IPS-20b (cell line): ENCODE data around the gene BRD8.
"Not testable (repeated sequence)": the region's sequence is repeated elsewhere in the genome, so short reads cannot be mapped to it uniquely, and the experiment has no call there.

Experiments
- H3K27ac ChIP-seq: one replicate; pipeline ENCODE4 v1.5.1; 2013; ENCODE audit warnings: low read length
- H3K27me3 ChIP-seq: 2 replicates; pipeline ENCODE4 v1.6.1; 2013; ENCODE audit warnings: mild to moderate bottlenecking, low read length, inconsistent platforms; ENCODE audit not compliant: insufficient read depth
- H3K36me3 ChIP-seq: 2 replicates; pipeline ENCODE4 v1.6.1; 2013; ENCODE audit warnings: low read depth, mild to moderate bottlenecking, inconsistent platforms, low read length, moderate library complexity; ENCODE audit not compliant: insufficient read depth
- H3K4me1 ChIP-seq: 2 replicates; pipeline ENCODE4 v1.6.1; 2013; ENCODE audit warnings: mild to moderate bottlenecking, control low read depth, inconsistent platforms, low read length, moderate library complexity; ENCODE audit not compliant: insufficient read depth
- H3K4me3 ChIP-seq: 2 replicates; pipeline ENCODE4 v1.5.1; 2013; ENCODE audit warnings: mild to moderate bottlenecking, low read length, inconsistent platforms
- H3K9ac ChIP-seq: 2 replicates; pipeline ENCODE4 v1.6.1; 2013; ENCODE audit warnings: low read depth, mild to moderate bottlenecking, inconsistent platforms, low read length, moderate library complexity
- H3K9me3 ChIP-seq: 2 replicates; pipeline ENCODE4 v1.6.1; 2013; ENCODE audit warnings: mild to moderate bottlenecking, low read depth, low read length, inconsistent platforms; ENCODE audit not compliant: insufficient read depth

The BRD8 gene

GRCh38 chr5:138178516-138179276 lies at the start of gene BRD8, which contains the start of gene KIF20A:
TSS of gene BRD8 (minus strand) at chr5:138178630. CDS start at chr5:138178614, 16 bp downstream.
TSS of gene KIF20A (plus strand) at chr5:138179112. CDS start at chr5:138179681, 569 bp downstream.
- Histone ChIP-seq H3K27ac (peak within 1 kb of the TSS; percentile 89), H3K27me3 (no peaks in the 10 kb centered on the region), H3K9ac (peak within 1 kb of the TSS; percentile 99), H3K4me1 (no peaks in the 10 kb centered on the region), H3K4me3 (peak within 1 kb of the TSS; percentile 100), H3K9me3 (no peaks in the 10 kb centered on the region), H3K36me3 (peaks cover 58% of the 10 kb centered on the region)

GRCh38 chr5:138226910-138227309 lies 48.5 kb upstream of the BRD8 start:
- H3K36me3 ChIP-seq, result no peaks in the 10 kb centered on the region
- no peaks in the 10 kb centered on the region for H3K4me1 ChIP-seq
- no peak overlapping the region for H3K4me3 ChIP-seq
- peaks cover 8% of the 10 kb centered on the region for H3K9me3 ChIP-seq
- no peak overlapping the region for H3K9ac ChIP-seq
- H3K27me3 ChIP-seq, result no peaks in the 10 kb centered on the region
- H3K27ac ChIP-seq, result no peak overlapping the region

- Histone ChIP-seq H3K4me1 (no peaks in the 10 kb centered on the region), H3K9me3 (peaks cover 8% of the 10 kb centered on the region), H3K36me3 (no peaks in the 10 kb centered on the region), H3K27me3 (no peaks in the 10 kb centered on the region), H3K27ac (no peak overlapping the region), H3K9ac (no peak overlapping the region), H3K4me3 (no peak overlapping the region)
These were observed 46.3 kb upstream of the BRD8 start for GRCh38 chr5:138224712-138225111.

- H3K27me3 ChIP-seq, result no peaks in the 10 kb centered on the region
- no peaks in the 10 kb centered on the region for H3K4me1 ChIP-seq
- no peak overlapping the region for H3K4me3 ChIP-seq
- no peak overlapping the region for H3K27ac ChIP-seq
- peaks cover 12% of the 10 kb centered on the region for H3K9me3 ChIP-seq
- H3K36me3 ChIP-seq, result no peaks in the 10 kb centered on the region
- H3K9ac ChIP-seq, result no peak overlapping the region
These were observed 45.1 kb upstream of the BRD8 start for GRCh38 chr5:138223532-138223931.

GRCh38 chr5:138216799-138217198 lies 38.4 kb upstream of the BRD8 start:
- H3K36me3 ChIP-seq, result no peaks in the 10 kb centered on the region
- 0 out of 2 replicates have a peak, but pooled peaks cover 5% of the 10 kb centered on the region for H3K9me3 ChIP-seq
- H3K4me3 ChIP-seq, result no peak overlapping the region
- no peak overlapping the region for H3K27ac ChIP-seq
- no peaks in the 10 kb centered on the region for H3K27me3 ChIP-seq
- no peaks in the 10 kb centered on the region for H3K4me1 ChIP-seq
- H3K9ac ChIP-seq, result no peak overlapping the region

- H3K4me3 ChIP-seq, result peak within 1 kb of the TSS; percentile 97
- no peaks in the 10 kb centered on the region for H3K27me3 ChIP-seq
- peak within 1 kb of the TSS; percentile 51 for H3K27ac ChIP-seq
- H3K36me3 ChIP-seq, result peaks cover 21% of the 10 kb centered on the region
- H3K9me3 ChIP-seq, result no peaks in the 10 kb centered on the region
- H3K4me1 ChIP-seq, result no peaks in the 10 kb centered on the region
- H3K9ac ChIP-seq, result peak within 1 kb of the TSS; percentile 96
These were observed 35.0 kb upstream of the BRD8 start, which contains the start of gene CDC23 for GRCh38 chr5:138213161-138214029. TSS of gene CDC23 (minus strand) at chr5:138213323. CDS start at chr5:138213312, 11 bp downstream.

- Histone ChIP-seq H3K4me1 (no peaks in the 10 kb centered on the region), H3K9me3 (no peaks in the 10 kb centered on the region), H3K27me3 (no peaks in the 10 kb centered on the region)
These were observed 34.4 kb upstream of the BRD8 start for GRCh38 chr5:138212828-138213160.

GRCh38 chr5:138210985-138211384 lies 32.6 kb upstream of the BRD8 start:
- H3K27ac ChIP-seq, result no peak overlapping the region
- no peaks in the 10 kb centered on the region for H3K27me3 ChIP-seq
- H3K9ac ChIP-seq, result no peak overlapping the region
- no peak overlapping the region for H3K4me3 ChIP-seq
- H3K9me3 ChIP-seq, result no peaks in the 10 kb centered on the region
- peaks cover 42% of the 10 kb centered on the region for H3K36me3 ChIP-seq
- no peaks in the 10 kb centered on the region for H3K4me1 ChIP-seq

More at GRCh38 chr5:138212828-138213160, 34.4 kb upstream of the BRD8 start:
- Histone ChIP-seq H3K27ac (peak overlapping the region; percentile 51), H3K9ac (peak overlapping the region; percentile 96), H3K4me3 (peak overlapping the region; percentile 97), H3K36me3 (peaks cover 27% of the 10 kb centered on the region)

- H3K9me3 ChIP-seq, H3K9ac ChIP-seq, H3K4me1 ChIP-seq, H3K27me3 ChIP-seq, H3K4me3 ChIP-seq, H3K27ac ChIP-seq: not testable (repeated sequence)
- peaks cover 85% of the 10 kb centered on the region for H3K36me3 ChIP-seq
These were observed 15.4 kb upstream of the BRD8 start for GRCh38 chr5:138193859-138194258.

- Histone ChIP-seq H3K27ac (no peak overlapping the region), H3K4me1 (no peaks in the 10 kb centered on the region), H3K27me3 (no peaks in the 10 kb centered on the region), H3K9me3 (no peaks in the 10 kb centered on the region), H3K9ac (no peak overlapping the region), H3K4me3 (no peak overlapping the region), H3K36me3 (peaks cover 85% of the 10 kb centered on the region)
These were observed 14.4 kb upstream of the BRD8 start for GRCh38 chr5:138192826-138193225.

- no peak overlapping the region for H3K27ac ChIP-seq
- H3K4me1 ChIP-seq, result no peaks in the 10 kb centered on the region
- H3K9ac ChIP-seq, result no peak overlapping the region
- no peak overlapping the region for H3K4me3 ChIP-seq
- H3K27me3 ChIP-seq, result no peaks in the 10 kb centered on the region
- H3K9me3 ChIP-seq, result no peaks in the 10 kb centered on the region
- peaks cover 97% of the 10 kb centered on the region for H3K36me3 ChIP-seq
These were observed 10.2 kb upstream of the BRD8 start for GRCh38 chr5:138188626-138189025.
